Measurements from ENCODE around the gene PTGDS.

GRCh38 chr9:136973618-136974617 is 3.4 kb upstream of the PTGDS start:
- no peak for TF ChIP-seq CTCF (IDR thresholded peaks at IDR 0.05)
- TF ChIP-seq POLR2A (IDR thresholded peaks at IDR 0.05; ENCODE audit: low read depth): no peak
- no peak for TF ChIP-seq EP300 (IDR thresholded peaks at IDR 0.05)

All from esophagus muscularis mucosa (tissue), 4 donors.